Osteoblast (primary cell): ENCODE data around the gene PHYKPL. TPM values are rescaled to one million over a fixed set of nuclear protein-coding genes. Genes with fewer than 3 reads are reported as not detected.

Experiments used
- DNase-seq: peaks from one replicate; pipeline ENCODE4 v3.0.0; 2011; ENCODE audit warnings: low spot score, mixed read lengths; ENCODE audit not compliant: insufficient read length; ENCODE audit errors: missing footprints
- H2AFZ ChIP-seq: 2 replicates; pipeline ENCODE4 v1.6.0; 2011; ENCODE audit warnings: mild to moderate bottlenecking, low read length
- H3K27ac ChIP-seq: 2 replicates; pipeline ENCODE4 v1.5.1; 2011; ENCODE audit warnings: mild to moderate bottlenecking, low read depth, low read length, moderate library complexity
- H3K27me3 ChIP-seq: 2 replicates; pipeline ENCODE4 v1.6.0; 2012; ENCODE audit warnings: mild to moderate bottlenecking, control low read depth, inconsistent platforms, low read length, moderate library complexity; ENCODE audit not compliant: insufficient read depth
- H3K36me3 ChIP-seq: 2 replicates; pipeline ENCODE4 v1.5.1; 2011; ENCODE audit warnings: mild to moderate bottlenecking, low read length, control low read depth, moderate library complexity; ENCODE audit not compliant: insufficient read depth
- H3K4me1 ChIP-seq: 2 replicates; pipeline ENCODE4 v1.5.1; 2011; ENCODE audit warnings: mild to moderate bottlenecking, low read length, control low read depth, moderate library complexity; ENCODE audit not compliant: insufficient read depth
- H3K4me2 ChIP-seq: 2 replicates; pipeline ENCODE4 v1.6.0; 2011; ENCODE audit warnings: mild to moderate bottlenecking, low read length; ENCODE audit not compliant: insufficient read depth
- H3K4me3 ChIP-seq: fragments of 200-600 bp; sonication (generic); 3 replicates; pipeline ENCODE4 v1.5.1; 2012; ENCODE audit warnings: mild to moderate bottlenecking, low read length, inconsistent platforms; ENCODE audit not compliant: insufficient read depth
- H3K79me2 ChIP-seq: 2 replicates; pipeline ENCODE4 v1.6.0; 2012; ENCODE audit warnings: mild to moderate bottlenecking, low read length, control low read depth, inconsistent platforms; ENCODE audit not compliant: insufficient read depth
- H3K9me3 ChIP-seq: 2 replicates; pipeline ENCODE4 v1.5.1; 2011; ENCODE audit warnings: low read depth, low read length, control low read depth
- H4K20me1 ChIP-seq: 2 replicates; pipeline ENCODE4 v1.6.0; 2012; ENCODE audit warnings: mild to moderate bottlenecking, low read length, control low read depth; ENCODE audit not compliant: insufficient read depth
- CTCF ChIP-seq: IDR thresholded peaks from 2 replicates; pipeline ENCODE4 v1.5.1; 2011; ENCODE audit warnings: mild to moderate bottlenecking, low read depth, low read length, moderate library complexity; ENCODE audit errors: extremely low read depth
- total RNA-seq: library from RNA; depleted of rRNA; stranded (reverse); fragments of >200 nt; gene quantifications from 2 replicates; pipeline ENCODE4 v1.2.3, GENCODE V29; 2012

The PHYKPL gene
- total RNA-seq, 1 donor: 35.1 TPM

GRCh38 chr5:178206166-178207101, 26.2 kb downstream of the PHYKPL start:
- Histone ChIP-seq H3K27me3 (no peaks in the 10 kb centered on the region), H4K20me1 (peaks cover 57% of the 10 kb centered on the region), H3K4me2 (peak overlapping the region; percentile 88), H3K4me3 (peak overlapping the region; percentile 81), H3K36me3 (peaks cover 58% of the 10 kb centered on the region), H3K79me2 (peaks cover 60% of the 10 kb centered on the region), H3K27ac (peak overlapping the region; percentile 51), H2AFZ (no peak overlapping the region), H3K4me1 (peaks cover 32% of the 10 kb centered on the region), H3K9me3 (no peaks in the 10 kb centered on the region)
- TF ChIP-seq CTCF: no peak
- DNase-seq: peak; percentile 81

GRCh38 chr5:178205749-178206047, 26.9 kb downstream of the PHYKPL start:
- Histone ChIP-seq H3K36me3 (peaks cover 50% of the 10 kb centered on the region), H3K4me3 (peak overlapping the region; percentile 81), H3K27ac (peak overlapping the region; percentile 40), H3K9me3 (no peaks in the 10 kb centered on the region), H3K27me3 (no peaks in the 10 kb centered on the region), H3K79me2 (peaks cover 60% of the 10 kb centered on the region), H2AFZ (no peak overlapping the region), H3K4me1 (peaks cover 32% of the 10 kb centered on the region), H4K20me1 (peaks cover 53% of the 10 kb centered on the region), H3K4me2 (peak overlapping the region; percentile 88)
- no peak for DNase-seq
- no peak for TF ChIP-seq CTCF

- H3K4me3 ChIP-seq: peak overlapping the region; percentile 81
- peaks cover 45% of the 10 kb centered on the region for H3K36me3 ChIP-seq
- peak overlapping the region; percentile 40 for H3K27ac ChIP-seq
- no peak for TF ChIP-seq CTCF
- peaks cover 32% of the 10 kb centered on the region for H3K4me1 ChIP-seq
- peak overlapping the region; percentile 88 for H3K4me2 ChIP-seq
- H4K20me1 ChIP-seq: peaks cover 48% of the 10 kb centered on the region
- peaks cover 60% of the 10 kb centered on the region for H3K79me2 ChIP-seq
- no peaks in the 10 kb centered on the region for H3K9me3 ChIP-seq
- DNase-seq: peak; percentile 99
- H3K27me3 ChIP-seq: no peaks in the 10 kb centered on the region
- no peak overlapping the region for H2AFZ ChIP-seq
Observed at GRCh38 chr5:178204935-178205748, 27.5 kb downstream of the PHYKPL start.
